ENCODE measurements around the gene PDGFC. TPM values are rescaled to one million over a fixed set of nuclear protein-coding genes. Genes with fewer than 3 reads are reported as not detected.

Gene PDGFC
- polyA plus RNA-seq, 3 donors = 66.7 to 71.7 (median 68.6) TPM

- DNase-seq = no peak
Observed at GRCh38 chr4:156792462-156793085, 179.0 kb downstream of the PDGFC start.

- no peak for DNase-seq
Observed at GRCh38 chr4:156790866-156791265, 180.7 kb downstream of the PDGFC start.

GRCh38 chr4:156788782-156789181, 182.8 kb downstream of the PDGFC start:
- no peak for DNase-seq

- DNase-seq = no peak
Observed at GRCh38 chr4:156786713-156787112, 184.9 kb downstream of the PDGFC start.

- no peak for DNase-seq
Observed at GRCh38 chr4:156784970-156785369, 186.6 kb downstream of the PDGFC start.

GRCh38 chr4:156783966-156784365, 187.6 kb downstream of the PDGFC start:
- DNase-seq = no peak

- no peak for DNase-seq
Observed at GRCh38 chr4:156782491-156782890, 189.1 kb downstream of the PDGFC start.

GRCh38 chr4:156781852-156782251, 189.7 kb downstream of the PDGFC start:
- DNase-seq = no peak

- no peak for DNase-seq
Observed at GRCh38 chr4:156779774-156780173, 191.8 kb downstream of the PDGFC start.

- DNase-seq = no peak
Observed at GRCh38 chr4:156779042-156779441, 192.6 kb downstream of the PDGFC start.

GRCh38 chr4:156778606-156779005, 193.0 kb downstream of the PDGFC start:
- no peak for DNase-seq

GRCh38 chr4:156778093-156778492, 193.5 kb downstream of the PDGFC start:
- no peak for DNase-seq

- DNase-seq = no peak
Observed at GRCh38 chr4:156775813-156776212, 195.8 kb downstream of the PDGFC start.

GRCh38 chr4:156774422-156774821, 197.2 kb downstream of the PDGFC start:
- no peak for DNase-seq

GRCh38 chr4:156773648-156774357, 197.8 kb downstream of the PDGFC start:
- DNase-seq = no peak

- DNase-seq = no peak
Observed at GRCh38 chr4:156771171-156771837, 200.3 kb downstream of the PDGFC start.

- DNase-seq = no peak
Observed at GRCh38 chr4:156770140-156770539, 201.5 kb downstream of the PDGFC start.

GRCh38 chr4:156767911-156768415, 203.6 kb downstream of the PDGFC start:
- no peak for DNase-seq

- DNase-seq = no peak
Observed at GRCh38 chr4:156766846-156767245, 204.8 kb downstream of the PDGFC start.

- no peak for DNase-seq
Observed at GRCh38 chr4:156765277-156765676, 206.3 kb downstream of the PDGFC start.

- no peak for DNase-seq
Observed at GRCh38 chr4:156764846-156765245, 206.8 kb downstream of the PDGFC start.

- DNase-seq = no peak
Observed at GRCh38 chr4:156764145-156764544, 207.5 kb downstream of the PDGFC start.

- peak; percentile 60 for DNase-seq
Observed at GRCh38 chr4:156763511-156763910, 208.1 kb downstream of the PDGFC start.

All from renal pelvis (tissue), 4 donors.